Activated CD8-positive, alpha-beta T cell treated with anti-CD3 and anti-CD28 coated beads for 36 hours (primary cell): ENCODE measurements around the gene VPS13D. TPM values are rescaled to one million over a fixed set of nuclear protein-coding genes. Genes with fewer than 3 reads are reported as not detected.

Experiments used
- ATAC-seq: fragments of 200-7000 bp; cut with Tn5 transposase; one replicate; pipeline ENCODE4 v1.10.0; 2021; ENCODE audit warnings: mild to moderate bottlenecking, moderate library complexity
- CTCF ChIA-PET: fragments of 350-600 bp; sonication (Branson Sonifier 250); formaldehyde crosslinking; loops from one replicate; lab custom pipeline; 2021; ENCODE audit warnings: antibody characterized with exemption; lab: Charles Lee
- POLR2A ChIA-PET: fragments of 350-600 bp; sonication (Branson Sonifier 250); formaldehyde crosslinking; loops from one replicate; lab custom pipeline; 2021; ENCODE audit warnings: antibody characterized with exemption; lab: Charles Lee
- DNase-seq: peaks from one replicate; pipeline ENCODE4 v3.0.0-alpha.2; 2020
- H3K27ac Mint-ChIP-seq: one replicate; pipeline ENCODE4 v1.8.0; 2021; ENCODE audit warnings: mild to moderate bottlenecking, mixed read lengths
- H3K27me3 Mint-ChIP-seq: one replicate; pipeline ENCODE4 v1.8.0; 2021; ENCODE audit warnings: mixed read lengths
- H3K36me3 Mint-ChIP-seq: one replicate; pipeline ENCODE4 v1.8.0; 2021; ENCODE audit warnings: low read depth, mixed read lengths
- H3K4me1 Mint-ChIP-seq: one replicate; pipeline ENCODE4 v1.8.0; 2021; ENCODE audit warnings: low read depth, mixed read lengths
- H3K4me3 Mint-ChIP-seq: one replicate; pipeline ENCODE4 v1.8.0; 2021; ENCODE audit warnings: mild to moderate bottlenecking, moderate library complexity, mixed read lengths
- H3K9me3 Mint-ChIP-seq: one replicate; pipeline ENCODE4 v1.8.0; 2021; ENCODE audit warnings: mixed read lengths
- intact Hi-C: fragments of 100-400 bp; cut with micrococcal nuclease; formaldehyde crosslinking; loops from one replicate; pipeline ENCODE4 v1.10.0; 2022
- total RNA-seq, 2 experiments: library from RNA; stranded (reverse); gene quantifications; one replicate each; pipeline ENCODE4 v1.2.3, GENCODE V29; 2021
- TF ChIP-seq, protein P1 (sequence below): fragments of 200-600 bp; IDR thresholded peaks from one replicate; pipeline ENCODE4 v1.8.0; 2022; ENCODE audit warnings: antibody characterized with exemption, mild to moderate bottlenecking

VPS13D gene
- total RNA-seq, 2 experiments from 2014 or later: 28.1 to 30.7 TPM

- ChIA-PET CTCF (no interaction called here), POLR2A (no interaction called here)
- H3K27me3 Mint-ChIP-seq: no peaks in the 10 kb centered on the region
- TF ChIP-seq, protein P1, sequence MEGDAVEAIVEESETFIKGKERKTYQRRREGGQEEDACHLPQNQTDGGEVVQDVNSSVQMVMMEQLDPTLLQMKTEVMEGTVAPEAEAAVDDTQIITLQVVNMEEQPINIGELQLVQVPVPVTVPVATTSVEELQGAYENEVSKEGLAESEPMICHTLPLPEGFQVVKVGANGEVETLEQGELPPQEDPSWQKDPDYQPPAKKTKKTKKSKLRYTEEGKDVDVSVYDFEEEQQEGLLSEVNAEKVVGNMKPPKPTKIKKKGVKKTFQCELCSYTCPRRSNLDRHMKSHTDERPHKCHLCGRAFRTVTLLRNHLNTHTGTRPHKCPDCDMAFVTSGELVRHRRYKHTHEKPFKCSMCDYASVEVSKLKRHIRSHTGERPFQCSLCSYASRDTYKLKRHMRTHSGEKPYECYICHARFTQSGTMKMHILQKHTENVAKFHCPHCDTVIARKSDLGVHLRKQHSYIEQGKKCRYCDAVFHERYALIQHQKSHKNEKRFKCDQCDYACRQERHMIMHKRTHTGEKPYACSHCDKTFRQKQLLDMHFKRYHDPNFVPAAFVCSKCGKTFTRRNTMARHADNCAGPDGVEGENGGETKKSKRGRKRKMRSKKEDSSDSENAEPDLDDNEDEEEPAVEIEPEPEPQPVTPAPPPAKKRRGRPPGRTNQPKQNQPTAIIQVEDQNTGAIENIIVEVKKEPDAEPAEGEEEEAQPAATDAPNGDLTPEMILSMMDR: no peak
- ATAC-seq (no peak), DNase-seq (no peak)
- H3K4me3 Mint-ChIP-seq: no peak overlapping the region
- intact Hi-C loops: no loop called here
- H3K36me3 Mint-ChIP-seq: peaks cover 38% of the 10 kb centered on the region
- no peaks in the 10 kb centered on the region for H3K9me3 Mint-ChIP-seq
- H3K27ac Mint-ChIP-seq: no peak overlapping the region
- no peaks in the 10 kb centered on the region for H3K4me1 Mint-ChIP-seq
These were observed 129.7 kb downstream of the VPS13D start for GRCh38 chr1:12359359-12360133.

GRCh38 chr1:12368646-12369045, 138.8 kb downstream of the VPS13D start:
- Mint-ChIP-seq H3K27ac (no peak overlapping the region), H3K4me1 (peaks cover 7% of the 10 kb centered on the region), H3K27me3 (no peaks in the 10 kb centered on the region), H3K9me3 (no peaks in the 10 kb centered on the region), H3K4me3 (no peak overlapping the region), H3K36me3 (peaks cover 30% of the 10 kb centered on the region)
- ChIA-PET CTCF (interaction anchor here (0.9 kb wide), 1 partner anchor 266 kb away, joined by 3 read pairs; no protein-coding TSS in a partner anchor), POLR2A (no interaction called here)
- DNase-seq (no peak), ATAC-seq (no peak)
- intact Hi-C loops: no loop called here
- TF ChIP-seq, protein P1: no peak

GRCh38 chr1:12369258-12369657, 139.4 kb downstream of the VPS13D start:
- Mint-ChIP-seq H3K9me3 (no peaks in the 10 kb centered on the region), H3K4me3 (no peak overlapping the region), H3K36me3 (peaks cover 30% of the 10 kb centered on the region), H3K27ac (no peak overlapping the region), H3K4me1 (peaks cover 7% of the 10 kb centered on the region), H3K27me3 (no peaks in the 10 kb centered on the region)
- ChIA-PET POLR2A (no interaction called here), CTCF (interaction anchor here (1.0 kb wide), 1 partner anchor 245 kb away, joined by 3 read pairs; no protein-coding TSS in a partner anchor)
- intact Hi-C loops: no loop called here
- no peak for DNase-seq
- no peak for ATAC-seq
- TF ChIP-seq, protein P1: no peak

DNA sequence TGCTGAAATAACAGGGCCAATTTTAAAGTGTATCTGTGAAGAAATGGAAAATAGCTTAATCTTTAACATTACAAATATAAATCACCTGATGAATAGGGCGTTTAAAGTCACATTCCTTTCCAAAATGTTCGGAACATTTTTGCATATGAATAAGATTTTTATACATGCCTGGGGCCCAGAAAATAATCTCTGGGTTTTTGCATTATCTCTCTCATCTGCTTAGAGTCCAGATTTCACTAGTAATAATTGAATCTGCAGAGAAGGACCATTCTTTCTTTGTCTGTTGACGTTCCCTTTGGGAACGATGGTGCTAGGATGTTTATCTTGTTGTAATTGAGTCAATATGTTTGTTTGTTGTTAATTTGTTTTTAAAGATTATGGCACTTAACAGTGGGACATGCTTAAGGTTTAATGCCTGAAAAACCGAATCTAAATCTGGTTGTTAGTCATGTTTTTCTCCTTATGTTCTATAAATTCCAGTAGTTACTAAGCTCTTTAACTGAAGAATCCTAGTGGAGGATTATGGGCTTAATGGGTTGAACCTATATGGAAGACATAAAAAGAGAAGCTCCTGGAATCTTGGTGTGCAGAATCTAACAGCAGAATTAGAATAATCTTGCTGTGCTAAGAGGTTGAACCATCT, 140.6 kb downstream of the VPS13D start:
- no peak overlapping the region for H3K27ac Mint-ChIP-seq
- CTCF ChIA-PET: interaction anchor here (1.0 kb wide), 1 partner anchor 246 kb away, joined by 3 read pairs; no protein-coding TSS in a partner anchor
- no peak overlapping the region for H3K4me3 Mint-ChIP-seq
- no peaks in the 10 kb centered on the region for H3K9me3 Mint-ChIP-seq
- ATAC-seq (no peak), DNase-seq (no peak)
- POLR2A ChIA-PET: no interaction called here
- no peaks in the 10 kb centered on the region for H3K27me3 Mint-ChIP-seq
- peaks cover 7% of the 10 kb centered on the region for H3K4me1 Mint-ChIP-seq
- TF ChIP-seq, protein P1: no peak
- peaks cover 25% of the 10 kb centered on the region for H3K36me3 Mint-ChIP-seq
- intact Hi-C loops: no loop called here

- Mint-ChIP-seq H3K4me3 (no peak overlapping the region), H3K27me3 (no peaks in the 10 kb centered on the region), H3K36me3 (peaks cover 25% of the 10 kb centered on the region), H3K4me1 (peaks cover 7% of the 10 kb centered on the region), H3K9me3 (no peaks in the 10 kb centered on the region), H3K27ac (no peak overlapping the region)
- ATAC-seq (no peak), DNase-seq (no peak)
- TF ChIP-seq, protein P1: no peak
- ChIA-PET POLR2A (no interaction called here), CTCF (no interaction called here)
- intact Hi-C loops: no loop called here
These were observed 141.2 kb downstream of the VPS13D start for GRCh38 chr1:12371053-12371452.
